ENCODE measurements around the gene FCER2.

FCER2 gene

DNA sequence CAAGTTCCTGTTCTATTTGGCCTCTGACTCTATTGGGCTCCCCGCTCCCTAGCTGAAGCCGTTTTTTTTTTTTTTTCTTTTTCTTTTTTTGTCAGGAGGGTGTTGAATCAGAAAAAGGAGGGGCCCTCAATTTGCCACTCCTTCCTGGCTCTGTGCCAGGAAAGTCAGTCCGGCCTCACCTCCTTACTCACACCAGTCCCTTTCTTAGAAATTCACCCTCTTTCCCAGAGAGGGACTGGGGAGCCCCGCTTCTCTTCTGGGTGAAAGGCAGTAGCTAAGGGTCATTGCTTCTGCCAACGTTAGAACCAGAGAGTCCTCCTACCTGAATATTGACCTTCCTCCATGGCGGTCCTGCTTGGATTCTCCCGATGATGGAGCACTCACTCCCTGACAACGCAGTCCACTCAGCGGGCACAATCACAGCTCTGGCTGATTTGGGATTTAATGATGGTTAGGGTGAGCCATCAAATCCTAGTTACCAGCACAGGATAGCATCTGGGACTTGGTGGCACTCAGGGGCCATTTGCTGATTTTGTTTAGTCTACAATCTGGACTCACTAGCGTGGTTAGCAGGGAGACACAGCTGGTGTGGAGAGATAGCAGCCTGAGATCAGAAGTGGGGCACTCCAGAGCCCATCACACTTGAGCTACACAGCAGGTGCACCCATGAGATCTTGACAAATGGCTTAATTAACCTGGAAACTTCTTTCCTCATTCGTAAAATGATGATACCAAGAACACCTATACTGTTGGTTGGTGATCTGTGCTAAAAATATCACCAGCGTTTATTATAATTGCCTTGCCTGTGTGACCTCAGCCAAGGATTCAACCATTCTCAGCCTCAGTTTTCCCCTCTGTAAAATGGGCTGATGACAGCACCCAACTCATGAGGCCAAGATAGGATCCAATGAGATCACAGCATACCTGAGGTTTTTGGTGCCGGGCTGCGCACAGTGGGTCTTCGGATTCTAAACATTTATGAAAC is 2.2 kb downstream of the FCER2 start:
- DNase-seq (ENCODE audit: low spot score), result no peak

DNA sequence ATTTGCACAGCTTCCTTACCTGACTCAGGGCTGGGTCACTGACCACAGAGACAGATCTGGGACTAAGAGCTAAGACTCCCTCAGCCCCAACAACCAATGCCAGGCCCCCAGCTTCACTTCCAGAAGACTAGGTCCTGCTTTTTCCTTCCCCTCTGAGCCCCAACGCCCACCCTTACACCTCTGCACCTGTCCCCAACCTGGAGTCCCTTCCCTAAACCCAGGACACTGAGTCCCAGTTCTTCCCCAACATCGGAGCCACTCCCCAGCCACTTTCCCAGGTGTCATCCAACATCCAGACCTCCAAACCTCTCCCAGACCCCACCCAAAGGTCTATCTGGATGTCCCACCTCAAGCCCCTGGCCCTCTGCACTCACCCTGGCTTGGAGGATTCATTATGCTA is 2.9 kb downstream of the FCER2 start:
- no peak for DNase-seq (ENCODE audit: low spot score)

DNA sequence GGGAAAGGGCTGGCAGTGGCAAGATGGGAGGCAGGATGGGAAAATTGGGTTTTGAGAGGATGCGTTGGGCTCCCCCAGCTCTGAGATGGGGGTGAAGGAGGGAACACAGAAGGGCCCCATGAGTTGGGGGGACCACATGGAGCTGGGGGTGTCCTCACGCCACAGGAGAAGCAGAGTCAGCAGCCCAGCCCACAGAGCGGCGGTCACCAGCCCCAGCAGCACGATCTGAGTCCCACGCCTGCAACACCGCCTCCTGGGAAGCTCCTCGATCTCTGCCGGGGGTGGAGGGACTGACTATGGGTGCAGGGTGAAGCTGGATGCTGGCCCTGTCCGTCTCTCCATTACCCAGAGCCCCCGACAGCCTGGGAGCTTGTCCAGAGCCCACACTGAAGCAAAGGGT is 3.3 kb downstream of the FCER2 start:
- no peak for DNase-seq (ENCODE audit: low spot score)

DNA sequence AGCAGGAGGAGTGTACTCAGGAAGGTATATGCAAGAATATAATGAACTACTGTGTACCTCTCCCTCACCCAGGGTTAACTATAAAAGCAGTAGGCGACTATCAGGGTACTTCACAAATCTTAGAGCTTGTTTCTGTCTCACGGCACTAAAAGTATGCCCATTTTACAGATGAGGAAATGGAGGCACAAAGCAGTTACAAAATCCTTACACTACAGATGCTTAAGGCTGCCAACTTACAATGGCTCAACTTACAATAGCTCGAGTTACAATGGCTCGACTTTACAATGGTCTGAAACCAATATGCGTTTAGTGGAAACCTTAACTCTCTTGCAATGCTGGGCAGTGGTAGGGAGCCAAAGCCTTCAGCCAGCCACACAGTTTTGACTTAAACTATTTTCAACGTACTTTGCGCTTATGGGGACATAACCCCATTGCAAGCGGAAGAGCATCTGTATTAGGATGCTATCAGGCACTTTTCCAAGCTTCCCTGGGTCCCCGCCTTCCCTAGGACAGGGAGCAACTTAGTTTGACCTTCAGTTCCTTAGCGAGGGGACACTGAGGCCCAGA is 4.1 kb downstream of the FCER2 start:
- no peak for DNase-seq (ENCODE audit: low spot score)

DNA sequence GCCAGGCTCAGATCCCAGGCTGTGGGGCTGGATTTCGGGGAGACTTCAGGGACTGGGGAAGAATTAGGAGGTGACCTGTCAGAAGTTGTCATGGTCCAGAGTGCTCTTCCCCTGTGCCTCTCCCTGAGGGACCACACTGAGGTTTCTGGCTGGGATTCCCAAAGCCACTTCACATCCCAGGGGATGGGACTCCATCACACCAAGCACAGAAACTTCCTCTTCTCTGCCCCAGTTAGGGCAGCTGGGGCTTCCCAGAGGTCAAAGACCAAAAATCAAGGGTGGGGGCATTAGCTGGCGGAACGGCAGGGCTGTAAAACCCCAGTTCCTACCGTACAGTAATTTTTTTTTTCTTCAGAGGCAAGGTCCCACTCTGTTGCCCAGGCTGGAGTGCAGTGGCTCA is 7.4 kb downstream of the FCER2 start:
- DNase-seq (ENCODE audit: low spot score), result no peak

DNA sequence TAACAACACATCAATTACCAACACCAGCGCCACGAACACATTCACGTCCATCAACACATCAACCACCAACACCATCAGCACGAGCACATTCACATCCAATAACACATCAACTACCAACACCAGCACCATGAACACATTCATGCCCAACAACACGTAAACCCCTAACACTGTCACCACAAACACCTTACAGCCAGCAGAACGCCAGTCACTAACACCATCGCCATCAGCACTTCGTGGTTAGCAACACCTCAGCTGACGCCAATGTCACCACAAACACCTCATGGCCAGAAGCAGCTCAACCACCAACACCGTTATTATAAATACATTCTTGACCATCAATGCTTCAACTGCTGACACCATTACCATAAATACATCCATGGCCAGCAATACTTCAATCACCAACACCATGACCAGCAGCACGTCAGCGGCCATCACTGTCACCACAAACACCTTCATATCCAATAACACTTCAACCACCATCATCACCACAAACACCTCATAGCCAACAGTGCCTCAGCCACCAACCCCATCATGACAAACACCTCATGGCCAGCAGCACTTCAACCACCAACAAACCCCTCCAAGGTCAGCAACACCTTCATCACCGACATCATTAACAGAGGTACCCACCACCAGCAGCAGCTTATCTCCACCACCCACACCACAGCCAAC is 9.4 kb downstream of the FCER2 start:
- no peak for DNase-seq (ENCODE audit: low spot score)

DNA sequence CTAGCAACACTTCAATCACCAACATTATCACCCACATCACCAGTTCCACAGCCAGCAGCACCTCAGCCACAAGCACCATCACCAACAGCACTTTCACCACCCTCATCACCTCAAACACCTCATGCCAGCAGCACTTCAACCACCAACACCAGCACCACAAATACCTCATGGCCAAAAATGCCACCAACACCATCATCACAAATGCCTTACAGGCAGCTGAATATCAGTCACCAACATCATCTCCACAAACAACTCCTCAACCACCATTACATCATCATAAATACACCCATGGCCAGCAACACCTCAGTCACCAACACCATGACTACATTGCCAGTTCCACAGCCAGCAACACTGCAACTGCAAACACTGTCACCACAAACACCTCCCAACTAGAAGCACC is 10.4 kb downstream of the FCER2 start:
- DNase-seq (ENCODE audit: low spot score), result no peak

DNA sequence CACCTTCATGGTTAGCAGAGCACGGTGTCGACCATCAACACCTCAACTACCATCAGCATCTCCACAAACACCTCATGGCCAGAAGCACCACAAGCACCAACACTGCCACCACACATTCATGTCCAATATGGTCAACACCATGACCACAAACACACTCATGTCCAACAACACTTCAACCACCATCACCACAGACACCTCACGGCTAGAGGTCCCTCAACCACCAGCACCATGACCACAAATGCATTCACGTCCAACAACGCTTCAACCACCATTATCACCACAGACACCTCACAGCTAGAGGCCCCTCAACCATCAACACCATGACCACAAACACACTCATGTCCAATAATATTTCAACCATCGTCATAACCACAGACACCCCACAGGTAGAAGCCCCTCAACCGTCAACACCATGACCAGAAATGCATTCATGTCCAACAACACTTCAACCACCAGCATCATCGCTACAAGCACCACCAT is 11.1 kb downstream of the FCER2 start:
- no peak for DNase-seq (ENCODE audit: low spot score)

DNA sequence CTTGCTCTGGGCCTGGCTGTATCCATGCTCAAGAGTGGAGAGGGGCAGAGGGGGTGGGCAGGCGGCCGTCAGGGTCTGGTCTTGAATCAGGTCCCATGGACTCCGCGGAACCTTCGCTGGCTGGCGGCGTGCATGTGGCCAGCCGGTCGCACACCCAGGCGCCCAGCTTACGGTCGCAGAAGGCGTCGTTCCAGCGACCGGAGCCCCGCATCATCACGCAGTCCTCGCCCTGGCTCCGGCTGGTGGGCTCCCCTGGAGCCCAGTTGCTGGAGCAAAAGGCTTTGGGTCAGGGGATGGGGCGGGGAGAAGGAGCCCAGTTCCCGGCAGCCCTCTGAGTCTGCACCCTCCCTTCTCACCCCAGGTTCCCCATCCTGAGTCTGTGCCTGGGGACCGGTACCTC is 12.8 kb downstream of the FCER2 start:
- DNase-seq (ENCODE audit: low spot score), result no peak

DNA sequence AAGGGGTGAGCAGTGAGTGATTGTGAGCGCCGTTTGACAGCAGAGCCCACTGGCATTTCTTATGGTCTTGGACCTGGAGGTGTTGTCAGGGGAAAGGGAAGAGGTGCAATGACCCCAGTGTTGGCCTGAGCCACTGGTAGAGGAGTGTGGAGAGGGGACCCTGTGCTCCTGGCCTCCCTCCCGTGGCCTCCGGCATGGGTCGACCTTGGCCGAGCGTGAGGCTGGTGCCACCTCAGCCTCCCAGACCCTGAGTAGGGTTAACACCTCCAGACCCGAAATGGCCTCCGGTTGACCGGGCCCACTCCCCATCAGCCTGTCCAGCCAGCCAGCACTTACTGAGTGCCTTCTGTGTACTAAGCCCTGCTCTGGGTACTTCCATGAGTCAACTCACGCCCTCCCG is 14.8 kb downstream of the FCER2 start:
- DNase-seq (ENCODE audit: low spot score), result no peak

DNA sequence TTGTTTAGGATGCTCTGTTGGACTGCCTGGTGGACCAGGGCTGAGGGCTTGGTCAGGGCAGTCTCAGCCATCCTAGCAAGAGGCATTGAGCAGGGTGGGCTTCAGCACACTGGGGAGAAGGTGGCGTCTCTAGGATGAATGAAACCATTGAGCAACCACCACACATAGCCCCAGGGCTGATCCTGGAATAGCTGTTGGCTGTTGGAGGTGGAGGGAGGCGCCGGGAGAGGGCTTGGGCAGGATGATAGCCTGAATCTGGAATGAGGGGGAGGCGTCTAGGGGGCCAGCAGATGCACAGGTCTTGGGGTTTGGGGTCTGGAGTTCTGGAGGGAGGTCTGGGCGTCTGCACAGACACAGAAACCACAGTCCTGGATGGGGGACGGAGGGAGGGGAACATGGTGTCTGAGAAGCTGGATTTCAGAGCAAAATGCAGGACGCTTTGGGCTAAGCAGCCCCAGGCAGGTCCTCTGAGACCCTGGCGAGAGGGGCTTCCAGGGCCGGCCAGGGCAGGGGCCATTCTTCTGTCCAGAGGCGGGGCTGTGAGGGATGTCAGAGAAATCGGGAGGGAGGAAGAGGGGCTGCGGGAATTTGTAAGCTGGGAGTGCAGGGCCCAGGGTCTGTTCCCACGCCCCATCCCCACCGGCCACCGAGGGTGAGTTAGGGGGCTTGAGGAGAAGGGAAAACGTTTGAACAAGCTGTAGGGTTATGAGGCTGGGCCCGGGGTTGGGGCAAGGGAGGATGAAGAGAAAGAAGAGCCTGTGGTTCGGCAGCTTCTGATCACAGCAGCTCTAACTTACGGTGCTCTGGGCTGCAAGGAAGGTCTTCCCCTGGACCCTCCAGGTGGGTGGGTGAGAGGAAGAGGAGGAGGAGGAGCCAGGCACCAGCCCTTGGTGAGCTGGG is 16.1 kb downstream of the FCER2 start:
- no peak for DNase-seq (ENCODE audit: low spot score)

DNA sequence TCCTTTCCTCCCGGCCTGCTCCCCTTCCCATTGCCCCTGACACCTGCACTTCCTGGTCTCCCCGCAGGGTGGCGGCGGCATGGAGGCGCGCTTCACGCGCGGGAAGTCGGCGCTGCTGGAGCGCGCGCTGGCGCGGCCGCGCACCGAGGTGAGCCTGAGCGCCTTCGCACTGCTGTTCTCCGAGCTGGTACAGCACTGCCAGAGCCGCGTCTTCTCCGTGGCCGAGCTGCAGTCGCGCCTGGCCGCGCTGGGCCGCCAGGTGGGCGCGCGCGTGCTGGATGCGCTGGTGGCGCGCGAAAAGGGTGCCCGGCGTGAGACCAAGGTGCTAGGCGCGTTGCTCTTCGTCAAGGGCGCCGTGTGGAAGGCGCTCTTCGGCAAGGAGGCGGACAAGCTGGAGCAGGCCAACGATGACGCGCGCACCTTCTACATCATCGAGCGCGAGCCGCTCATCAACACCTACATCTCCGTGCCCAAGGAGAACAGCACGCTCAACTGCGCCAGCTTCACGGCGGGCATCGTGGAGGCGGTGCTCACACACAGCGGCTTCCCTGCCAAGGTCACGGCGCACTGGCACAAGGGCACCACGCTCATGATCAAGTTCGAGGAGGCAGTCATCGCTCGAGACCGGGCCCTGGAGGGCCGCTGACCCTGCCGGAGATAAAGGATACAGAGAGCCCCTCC is 19.6 kb downstream of the FCER2 start:
- no peak for DNase-seq (ENCODE audit: low spot score)

DNA sequence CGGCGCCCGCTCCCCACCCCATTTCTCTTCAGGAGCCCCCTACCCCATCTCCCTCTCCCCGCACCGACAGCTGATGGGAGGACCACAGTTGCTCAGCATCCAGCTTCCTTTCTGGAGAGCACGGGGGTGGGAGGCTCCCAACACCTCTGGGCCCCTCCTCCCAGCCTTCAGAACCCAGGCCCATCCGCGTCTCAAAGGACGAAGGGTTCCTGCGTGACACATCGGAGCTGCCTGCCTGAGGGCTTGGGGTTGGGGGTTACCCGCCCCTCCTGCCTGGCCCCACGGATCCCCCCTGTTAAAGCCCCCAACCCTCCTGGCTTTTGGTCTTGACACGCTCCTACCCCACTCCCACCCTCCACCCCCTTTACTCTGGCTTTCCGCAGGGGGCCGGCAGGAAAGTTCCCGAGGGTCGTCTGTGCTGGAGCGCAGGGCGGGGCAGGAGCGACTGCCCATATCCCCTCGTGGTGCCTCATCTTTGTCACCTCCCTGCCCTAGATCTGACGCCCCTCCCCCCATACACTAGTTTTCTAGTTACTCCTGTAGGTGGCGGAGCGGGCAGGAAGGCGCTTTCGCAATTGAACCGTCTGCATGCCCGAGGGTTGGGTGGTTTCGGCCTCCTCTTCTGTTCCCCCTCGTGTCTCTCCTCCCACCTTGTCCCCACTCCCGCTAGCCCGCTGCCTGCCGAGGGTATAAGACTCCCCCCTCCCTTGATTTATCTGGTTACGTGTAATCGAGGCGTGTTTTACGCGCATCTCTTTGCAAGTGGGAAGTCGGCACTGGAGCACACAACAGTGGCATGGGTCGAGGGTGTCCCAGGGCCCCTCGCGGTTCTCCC is 20.4 kb downstream of the FCER2 start:
- peak; percentile 83 for DNase-seq (ENCODE audit: low spot score)

DNA sequence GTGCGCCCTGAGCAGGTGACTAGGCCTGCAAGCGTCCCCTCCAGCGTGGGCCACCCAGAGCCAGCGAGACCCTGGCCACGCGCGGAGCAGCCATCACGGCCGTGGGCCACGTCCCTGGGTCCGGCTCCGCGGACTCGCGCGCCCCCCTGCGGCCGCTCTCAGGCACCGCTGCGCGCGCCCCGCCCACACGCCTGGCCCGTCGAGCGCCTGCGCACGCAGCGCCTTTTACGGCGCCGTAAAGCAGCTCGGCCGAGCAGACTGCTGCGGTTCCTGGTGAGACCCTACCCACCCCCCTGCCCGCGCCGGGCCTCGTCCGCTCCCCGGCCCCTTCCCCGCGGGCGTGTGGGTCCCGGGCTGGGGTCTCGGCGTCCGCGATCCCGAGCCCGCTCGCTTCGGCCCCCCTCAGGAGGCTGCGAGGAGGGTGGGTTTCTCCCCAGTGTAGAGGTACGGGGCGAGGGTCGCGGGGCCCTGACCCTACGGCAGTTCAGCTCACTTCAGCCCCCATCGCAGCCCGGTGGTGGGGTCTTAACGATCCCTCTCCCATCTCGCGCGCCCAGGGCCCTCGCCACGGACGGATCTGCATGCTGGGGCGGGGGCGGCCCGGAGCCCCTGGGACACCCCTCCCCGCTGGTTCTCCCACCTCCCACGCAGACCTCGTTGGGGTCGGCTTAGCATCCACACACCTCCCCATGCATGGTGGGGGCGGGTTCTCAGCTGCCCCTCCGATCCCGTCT is 21.2 kb downstream of the FCER2 start, which contains the start of gene TRAPPC5:
Gene TRAPPC5 (plus strand): TSS at position 228 of the 734 bp plus-strand sequence. CDS start 1,421 bp downstream, outside the sequence.
- peak; percentile 94 for DNase-seq (ENCODE audit: low spot score)

DNA sequence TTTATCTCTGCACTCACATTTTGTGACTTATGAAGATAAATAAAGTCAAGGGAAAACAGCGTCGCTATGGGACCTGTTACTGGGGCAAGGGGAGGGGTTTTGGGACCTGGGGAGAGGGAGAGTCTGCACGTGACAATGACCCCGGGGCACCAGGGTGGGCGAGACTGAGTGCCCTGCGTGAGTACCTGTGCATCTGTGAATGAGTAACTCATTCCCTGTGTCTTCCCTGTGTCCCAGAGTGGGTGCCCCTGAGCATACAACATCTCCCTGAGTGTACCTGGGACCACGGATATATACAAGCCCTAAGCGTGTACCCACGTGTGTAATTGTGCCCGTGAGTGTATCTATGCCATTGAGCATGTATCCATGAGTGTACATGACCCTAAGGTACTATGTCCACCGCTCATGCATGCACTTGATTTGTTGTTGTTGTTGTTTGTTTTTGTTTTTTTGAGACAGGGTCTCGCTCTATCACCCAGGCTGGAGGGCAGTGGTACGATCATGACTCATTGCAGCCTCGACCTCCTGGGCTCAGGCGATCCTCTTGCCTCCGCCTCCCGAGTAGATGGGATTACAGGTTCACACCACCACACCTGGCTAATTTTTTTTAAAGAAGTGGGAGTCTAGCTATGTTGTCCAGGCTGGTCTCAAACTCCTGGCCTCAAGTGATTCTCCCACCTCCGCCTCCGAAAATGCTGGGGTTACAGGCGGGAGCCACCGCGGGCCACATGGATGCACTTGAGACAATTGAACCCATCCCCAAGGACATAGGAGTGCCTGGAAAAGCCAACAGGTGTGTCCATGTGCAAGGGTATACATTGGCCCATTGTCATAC is 21.9 kb downstream of the FCER2 start:
- no peak for DNase-seq (ENCODE audit: low spot score)

DNA sequence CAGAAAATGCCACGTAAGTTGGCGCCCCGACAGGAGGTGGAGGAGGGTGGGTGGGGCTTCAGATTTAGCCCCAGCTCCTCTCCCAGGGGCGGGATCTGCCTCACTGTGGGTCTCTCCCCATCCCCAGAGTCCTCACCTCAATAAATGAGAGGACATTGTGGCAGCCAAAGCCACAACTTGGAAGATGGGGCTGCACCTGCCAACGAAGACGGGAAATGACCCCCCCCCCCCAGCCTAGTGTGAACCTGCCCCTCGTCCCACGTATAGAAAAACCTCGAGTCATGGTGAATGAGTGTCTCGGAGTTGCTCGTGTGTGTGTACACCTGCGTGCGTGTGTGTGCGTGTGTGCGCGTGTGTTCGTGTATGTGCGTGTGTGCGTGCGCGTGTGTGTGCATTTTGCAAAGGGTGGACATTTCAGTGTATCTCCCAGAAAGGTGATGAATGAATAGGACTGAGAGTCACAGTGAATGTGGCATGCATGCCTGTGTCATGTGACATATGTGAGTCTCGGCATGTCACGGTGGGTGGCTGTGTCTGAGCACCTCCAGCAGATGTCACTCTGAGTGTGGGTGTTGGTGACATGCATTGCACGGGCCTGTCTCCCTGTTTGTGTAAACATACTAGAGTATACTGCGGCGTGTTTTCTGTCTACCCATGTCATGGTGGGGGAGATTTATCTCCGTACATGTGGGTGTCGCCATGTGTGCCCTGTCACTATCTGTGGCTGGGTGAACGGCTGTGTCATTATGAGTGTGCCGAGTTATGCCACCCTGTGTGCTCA is 22.8 kb downstream of the FCER2 start:
- DNase-seq (ENCODE audit: low spot score), result no peak

DNA sequence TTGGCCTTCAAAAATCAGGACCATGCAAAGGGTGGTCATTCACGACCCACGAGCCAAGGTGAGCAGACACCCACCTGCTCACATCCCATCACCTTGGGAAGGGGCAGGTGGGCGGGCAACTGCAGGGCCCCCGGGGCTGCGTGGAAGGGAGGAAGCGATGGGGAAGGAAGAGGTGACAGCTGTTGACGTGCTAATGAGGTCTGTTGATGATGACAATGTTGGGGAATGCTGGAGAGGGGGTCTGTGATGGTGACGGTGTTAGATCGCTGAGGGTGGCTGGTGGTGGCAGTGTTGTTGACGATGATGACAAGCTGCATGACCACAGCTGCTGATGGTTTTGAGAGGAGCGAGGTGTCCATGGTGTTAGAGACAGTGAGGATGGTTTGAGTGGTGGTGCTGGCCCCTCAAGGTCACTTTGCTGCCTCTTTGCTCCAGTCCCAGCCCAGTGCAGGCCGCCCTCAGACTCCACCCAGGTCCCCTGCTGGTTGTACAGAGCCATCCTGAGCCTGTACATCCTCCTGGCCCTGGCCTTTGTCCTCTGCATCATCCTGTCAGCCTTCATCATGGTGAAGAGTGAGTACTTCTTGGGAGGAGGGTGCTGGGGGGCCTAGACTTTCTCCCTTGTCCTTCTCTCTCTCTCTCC is 24.1 kb downstream of the FCER2 start:
- no peak for DNase-seq (ENCODE audit: low spot score)
